Activated CD8-positive, alpha-beta memory T cell treated with anti-CD3 and anti-CD28 coated beads, Interleukin-2, amount 50 U/mL, for 24 hours (primary cell): Measurements from ENCODE around the gene RPA1.
"Not testable (repeated sequence)": the region's sequence is repeated elsewhere in the genome, so short reads cannot be mapped to it uniquely, and the experiment has no call there.

ENCODE experiments used
- DNase-seq: peaks from one replicate; pipeline ENCODE4 v3.0.0-alpha.2; 2020; ENCODE audit errors: extremely low read depth

Gene RPA1

DNA sequence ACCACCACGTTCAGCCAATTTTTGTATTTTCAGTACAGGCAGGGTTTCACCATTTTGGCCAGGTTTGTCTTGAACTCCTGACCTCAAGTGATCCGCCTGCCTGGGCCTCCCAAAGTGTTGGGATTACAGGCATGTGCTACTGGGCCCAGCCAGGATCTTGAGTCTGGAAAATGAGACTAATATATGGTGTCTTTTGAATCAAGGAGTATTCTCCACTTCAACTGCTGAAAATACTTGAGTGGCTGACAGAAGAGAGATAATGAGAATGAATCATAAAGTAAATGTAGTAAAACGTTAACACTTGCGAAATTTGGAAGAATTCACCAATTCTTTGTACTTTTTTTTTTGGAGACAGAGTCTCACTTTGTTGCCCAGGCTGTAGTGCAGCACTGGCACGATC lies 16.7 kb upstream of the RPA1 start:
- DNase-seq: no peak

DNA sequence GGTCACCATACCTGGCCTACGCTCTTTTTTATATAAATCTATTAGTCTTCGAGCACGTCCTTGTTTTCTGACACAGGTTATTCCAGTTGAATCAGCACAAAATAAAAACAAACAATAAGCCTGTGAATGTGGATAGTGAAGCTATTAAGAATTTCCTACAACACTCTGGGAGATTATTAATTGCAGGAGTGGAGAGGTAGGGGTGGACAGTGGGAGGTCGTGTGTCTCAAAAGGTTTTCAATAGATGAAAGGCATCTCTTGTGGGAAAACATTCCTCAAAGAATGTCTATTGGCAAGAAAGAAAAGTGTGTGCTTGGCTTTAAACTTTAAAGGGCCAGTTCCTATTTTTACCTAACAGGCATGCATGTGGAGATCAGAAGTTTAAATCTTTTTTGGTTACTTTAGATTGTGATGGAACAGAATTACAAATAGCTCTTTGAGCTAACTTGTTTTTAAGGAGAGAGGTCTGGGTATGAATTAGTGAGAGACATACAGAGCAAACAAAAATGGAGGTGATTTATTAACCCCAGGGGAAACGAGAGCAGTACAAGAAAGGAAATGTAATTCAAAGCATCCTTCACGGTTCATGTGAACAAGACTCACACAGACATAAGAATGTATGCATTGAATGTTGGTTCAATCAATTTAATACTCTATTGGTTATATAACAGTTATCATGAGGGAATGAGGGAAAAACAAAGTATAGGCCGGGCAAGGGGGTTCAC lies 9.1 kb upstream of the RPA1 start:
- DNase-seq: no peak

DNA sequence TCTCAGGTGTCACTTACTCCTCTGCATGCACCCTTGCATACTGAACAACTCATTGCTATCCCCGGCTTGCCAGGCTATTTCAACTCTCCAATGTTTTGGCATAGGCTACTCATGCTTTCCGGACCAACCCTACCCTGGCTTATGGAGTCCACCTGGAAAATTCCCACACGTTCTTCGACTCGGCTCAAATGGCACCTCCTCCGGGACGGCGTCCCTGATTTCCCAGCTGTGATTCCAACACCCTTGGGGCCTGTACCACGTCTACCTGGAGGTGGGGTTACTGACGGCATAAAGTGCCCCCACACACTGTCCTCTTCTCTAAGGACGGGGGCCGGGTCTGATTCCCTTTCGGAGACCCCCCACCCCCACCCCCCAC lies 601 bp upstream of the RPA1 start:
- no peak for DNase-seq

DNA sequence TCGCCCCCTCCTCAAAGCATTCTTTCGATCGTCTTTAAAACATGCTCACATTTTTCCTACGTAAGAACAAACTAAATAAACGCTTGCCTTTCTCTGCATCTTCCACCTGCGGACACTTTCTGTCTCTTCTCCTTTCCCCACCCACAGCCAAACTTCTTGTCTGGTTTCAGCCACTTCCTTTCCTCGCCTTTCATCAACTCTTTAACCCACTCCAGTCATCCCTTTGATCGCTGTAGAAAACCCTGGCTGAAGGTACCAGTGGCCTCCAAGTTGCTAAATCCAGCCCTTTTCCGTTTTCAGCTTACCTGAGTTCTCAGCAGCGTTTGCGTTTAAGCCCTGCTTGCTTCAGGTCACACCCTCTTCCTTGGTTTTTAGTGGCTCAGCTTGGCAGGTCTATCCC lies 483 bp downstream of the RPA1 start:
- DNase-seq: no peak

DNA sequence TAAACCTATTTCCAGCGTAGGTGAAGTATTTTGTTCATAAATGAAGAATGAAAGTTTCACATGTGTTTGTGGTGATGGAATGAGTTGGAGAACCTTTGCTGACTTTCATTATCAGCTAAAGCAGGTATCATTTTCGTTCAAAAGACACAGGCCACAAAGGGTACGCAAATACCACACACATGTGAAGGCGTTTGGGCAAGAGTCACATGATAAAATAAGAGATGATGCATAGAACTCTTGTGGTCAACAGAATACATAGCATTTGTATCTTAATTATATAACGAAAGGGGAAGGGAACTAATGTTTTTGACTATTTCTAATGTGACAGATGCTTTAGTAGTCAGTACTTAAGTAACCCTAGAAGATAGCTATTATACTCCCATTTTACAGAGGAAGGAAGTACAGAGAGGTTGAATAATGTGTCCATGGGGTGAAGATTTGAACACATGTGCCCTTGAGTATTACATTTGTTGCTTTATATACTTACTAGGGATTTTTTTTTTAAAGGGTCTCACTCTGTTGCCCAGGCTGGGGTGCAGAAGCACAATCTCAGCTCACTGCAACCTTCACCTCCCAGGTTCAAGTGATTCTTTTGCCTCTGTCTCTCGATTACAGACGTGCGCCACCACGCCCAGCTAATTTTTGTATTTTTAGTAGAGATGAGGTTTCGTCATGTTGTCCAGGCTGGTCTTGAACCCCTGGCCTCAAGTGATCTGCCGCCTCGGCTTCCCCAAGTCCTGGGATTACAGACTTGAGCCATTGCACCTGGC lies 4.8 kb downstream of the RPA1 start:
- no peak for DNase-seq

DNA sequence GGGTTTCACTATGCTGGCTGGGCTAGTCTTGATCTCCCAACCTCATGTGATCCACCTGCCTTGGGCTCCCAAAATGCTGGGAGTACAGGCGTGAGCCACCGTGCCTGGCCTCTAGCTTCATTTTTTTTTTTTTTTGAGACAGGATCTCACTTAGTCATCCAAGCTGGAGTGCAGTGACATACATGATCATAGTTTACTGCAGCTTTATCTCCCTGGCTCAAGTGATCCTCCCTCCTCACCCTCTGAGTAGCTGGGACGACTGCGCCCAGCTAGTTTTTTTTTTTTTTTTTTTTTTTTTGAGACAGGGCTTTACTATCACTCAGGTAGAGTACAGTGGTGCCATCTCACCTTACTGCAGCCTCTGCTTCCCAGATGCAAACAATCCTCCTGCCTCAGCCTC lies 9.7 kb downstream of the RPA1 start:
- DNase-seq: no peak

DNA sequence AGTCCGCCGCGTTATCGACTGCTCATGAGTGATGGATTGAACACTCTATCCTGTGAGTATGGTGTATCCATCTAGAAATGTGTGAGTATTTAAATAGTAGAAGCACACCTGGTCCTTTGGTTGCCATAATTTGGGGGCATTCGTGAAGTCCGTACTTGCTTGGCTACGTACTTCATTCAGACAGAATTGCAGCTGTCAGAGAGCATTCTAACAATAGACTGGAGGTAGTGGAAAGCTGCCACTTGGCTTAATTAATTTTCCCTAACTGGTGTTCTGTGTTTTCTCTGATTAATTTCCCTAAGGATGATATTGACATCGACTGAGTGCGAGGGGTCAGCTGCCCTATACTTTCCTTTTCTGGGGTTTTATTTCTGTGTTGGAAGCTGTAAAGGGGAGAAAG lies 14.1 kb downstream of the RPA1 start:
- DNase-seq: no peak

DNA sequence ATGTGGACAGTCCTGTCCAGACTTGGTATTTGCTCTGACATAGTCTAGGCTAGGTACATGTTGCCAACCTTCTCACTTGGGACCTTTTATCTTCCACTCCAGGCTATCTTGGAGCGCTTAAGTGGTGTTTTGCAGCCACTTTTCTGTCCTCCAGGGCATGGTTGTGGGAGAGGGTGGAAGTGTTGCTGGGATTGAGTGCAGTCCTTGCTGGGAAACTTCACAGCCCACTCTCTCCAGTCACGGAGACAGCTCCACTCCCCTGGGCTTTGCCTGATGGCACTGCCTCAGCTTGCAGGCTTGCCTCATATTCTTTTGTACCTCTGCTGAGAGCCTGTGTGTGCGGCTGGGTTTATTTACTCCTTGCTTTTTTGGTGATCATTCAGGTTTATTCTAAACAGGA lies 17.4 kb downstream of the RPA1 start:
- DNase-seq: no peak

DNA sequence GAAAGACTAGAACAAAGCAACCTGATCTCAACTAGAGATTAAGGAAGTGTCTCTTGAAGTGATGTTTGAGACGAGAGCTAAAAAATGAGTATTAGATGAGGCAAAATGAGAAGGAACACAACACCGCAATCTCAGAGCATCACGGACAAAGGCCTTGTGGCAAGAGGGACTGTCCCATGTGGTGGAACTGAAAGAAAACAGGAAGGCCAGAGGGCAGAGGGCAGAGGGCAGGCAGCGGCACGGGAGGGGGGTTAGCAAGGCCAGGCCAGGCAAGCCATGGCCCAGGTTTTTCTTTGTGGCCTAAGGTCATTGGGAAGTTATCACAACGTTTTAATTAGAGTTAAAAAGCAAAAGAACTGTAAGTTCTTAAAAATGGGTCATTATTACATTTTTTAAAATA lies 22.5 kb downstream of the RPA1 start:
- no peak for DNase-seq

DNA sequence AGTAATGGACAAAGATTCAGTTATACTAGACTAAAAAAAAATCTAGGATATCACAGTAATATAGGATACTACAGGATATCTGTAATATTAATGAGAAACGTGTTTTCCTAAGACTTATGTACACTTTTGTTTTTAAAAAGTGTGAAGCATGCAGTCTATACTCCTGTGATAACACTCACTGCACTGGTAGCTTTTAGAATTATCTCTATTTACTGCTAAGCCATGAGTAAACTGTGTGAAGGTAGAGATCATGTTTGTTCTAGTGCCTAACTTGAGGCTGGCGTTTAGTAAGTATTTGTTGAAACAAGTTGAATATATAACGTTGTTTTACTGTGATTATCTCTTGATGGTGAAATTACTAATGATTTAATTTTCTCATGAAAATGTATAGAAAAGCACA lies 23.9 kb downstream of the RPA1 start:
- no peak for DNase-seq

DNA sequence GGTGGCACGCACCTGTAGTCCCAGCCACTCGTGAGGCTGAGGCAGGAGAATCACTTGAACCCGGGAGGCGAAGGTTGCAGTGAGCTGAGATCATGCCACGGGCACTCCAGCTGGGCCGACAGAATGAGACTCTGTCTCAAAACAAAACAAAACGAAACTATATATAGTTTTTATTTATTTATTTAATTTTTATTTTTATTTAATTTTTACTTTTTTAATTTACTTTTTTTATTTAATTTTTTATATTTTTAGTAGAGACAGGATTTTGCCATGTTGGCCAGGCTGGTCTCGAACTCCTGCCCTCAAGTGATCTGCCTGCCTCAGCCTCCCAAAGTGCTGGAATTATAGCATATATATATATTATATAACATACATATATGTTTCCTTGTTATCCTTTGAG lies 26.7 kb downstream of the RPA1 start:
- not testable (repeated sequence) for DNase-seq

DNA sequence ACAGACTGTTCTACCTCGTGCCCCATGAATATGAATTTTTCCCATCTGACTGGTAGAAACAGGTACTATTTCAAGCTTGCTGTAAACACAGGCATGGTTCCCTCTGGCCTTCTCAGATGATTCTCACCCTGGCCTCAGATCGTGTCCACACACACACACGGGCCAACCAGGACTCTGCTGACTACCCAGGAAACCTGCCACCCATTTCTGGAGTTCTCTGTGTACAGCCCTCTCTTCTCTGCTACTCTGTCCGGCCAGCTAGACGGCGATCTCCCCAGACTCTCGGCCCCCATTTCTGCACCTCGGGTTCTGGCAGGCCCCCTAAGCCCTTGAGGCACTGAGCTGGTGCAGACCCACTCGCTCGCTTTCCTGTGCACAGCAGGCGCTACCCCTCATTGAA lies 31.2 kb downstream of the RPA1 start:
- DNase-seq: no peak

DNA sequence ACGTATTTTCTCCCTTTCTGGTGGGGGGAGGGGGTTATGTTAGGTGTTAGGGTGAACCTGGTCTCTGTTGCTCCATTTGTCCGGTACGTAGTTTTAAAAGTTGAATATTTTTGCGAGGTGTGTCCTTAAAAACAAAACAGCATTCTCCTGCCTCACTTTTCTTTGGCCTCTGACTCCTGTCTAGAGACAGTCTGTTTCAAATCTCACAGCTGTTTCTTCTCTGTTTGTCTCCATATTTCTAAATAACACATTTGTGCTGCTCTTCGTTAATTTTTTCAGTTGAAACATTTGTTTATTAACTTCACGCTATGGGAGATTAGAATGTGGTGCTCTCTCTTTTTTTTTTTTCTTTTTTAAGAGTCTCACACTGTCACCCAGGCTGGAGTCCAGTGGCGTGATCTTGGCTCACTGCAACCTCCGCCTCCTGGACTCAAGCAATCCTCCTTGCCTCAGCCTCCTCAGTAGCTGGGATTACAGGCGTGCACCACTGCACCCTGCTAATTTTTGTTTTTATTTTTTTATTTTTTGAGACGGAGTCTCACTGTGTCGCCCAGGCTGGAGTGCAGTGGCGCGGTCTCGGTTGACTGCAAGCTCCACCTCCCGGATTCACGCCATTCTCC lies 31.7 kb downstream of the RPA1 start:
- DNase-seq: no peak

DNA sequence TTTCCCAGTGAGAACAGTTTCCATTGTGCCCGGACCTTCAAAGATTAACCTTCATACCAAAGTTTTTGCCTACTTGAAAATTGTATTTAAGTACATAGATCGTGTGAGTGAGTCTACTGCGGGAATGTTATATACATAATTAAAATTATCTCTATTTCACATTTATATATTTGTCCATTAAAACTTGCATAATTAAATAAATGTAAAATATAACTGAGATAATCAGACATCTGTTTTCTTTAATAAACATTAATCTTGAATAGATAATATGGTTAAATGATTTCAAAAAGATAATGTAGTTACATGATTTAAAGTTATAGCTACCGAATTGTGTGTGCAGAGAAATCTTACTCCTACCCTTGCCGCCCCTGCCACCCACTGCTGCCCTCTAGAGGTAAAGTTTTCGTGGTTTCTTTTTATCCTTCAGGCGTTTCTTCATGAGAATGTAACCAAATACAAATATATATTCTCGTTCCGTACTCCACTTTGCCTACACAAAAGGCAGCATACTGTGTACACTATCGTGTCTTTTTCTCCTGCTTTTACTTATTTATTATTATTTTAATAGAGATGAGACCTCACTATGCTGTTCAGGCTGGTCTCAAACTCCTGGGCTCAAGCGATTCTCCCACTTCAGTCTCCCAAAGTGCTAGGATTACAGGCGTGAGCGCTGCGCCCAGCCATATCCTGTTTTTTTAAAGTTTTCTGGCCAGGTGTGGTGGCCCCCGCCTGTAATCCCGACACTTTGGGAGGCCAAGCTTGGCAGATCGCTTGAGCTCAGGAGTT lies 35.6 kb downstream of the RPA1 start:
- no peak for DNase-seq

DNA sequence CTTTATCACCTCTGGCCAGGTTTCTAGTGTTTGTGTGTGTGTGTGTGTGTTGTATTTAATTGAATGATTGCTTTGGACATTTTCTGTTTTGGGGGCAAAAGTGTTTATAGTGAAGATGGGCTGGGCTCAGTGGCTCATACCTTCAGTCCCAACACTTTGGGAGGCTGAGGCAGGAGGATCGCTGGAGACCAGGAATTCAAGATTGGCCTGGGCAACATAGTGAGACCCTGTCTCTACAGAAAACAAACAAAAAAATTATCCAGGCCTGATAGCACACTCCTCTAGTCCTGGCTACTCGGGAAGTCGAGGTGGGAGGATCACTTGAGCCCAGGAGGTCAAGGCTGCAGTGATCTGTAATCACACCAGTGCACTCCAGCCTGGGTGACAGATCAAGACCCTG lies 37.5 kb downstream of the RPA1 start:
- no peak for DNase-seq

DNA sequence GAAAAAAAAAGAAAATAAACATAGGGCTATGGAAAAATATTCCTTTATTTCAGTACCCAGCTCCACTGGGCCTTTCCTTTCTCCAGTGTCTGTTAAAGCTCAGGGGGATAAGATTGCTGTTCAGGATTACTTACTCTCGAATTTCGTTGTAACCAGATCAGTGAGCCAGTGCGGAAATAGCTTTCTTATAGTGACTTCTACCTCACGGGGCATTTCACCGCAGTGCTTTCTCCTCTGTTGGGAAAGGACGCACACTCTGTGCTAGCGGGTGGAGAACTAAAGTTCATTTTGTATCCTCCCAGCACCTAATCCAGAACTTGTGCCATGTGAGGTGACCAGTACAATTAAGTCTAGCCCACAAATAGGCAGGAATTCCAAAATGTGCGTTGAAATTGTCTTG lies 38.3 kb downstream of the RPA1 start:
- no peak for DNase-seq

DNA sequence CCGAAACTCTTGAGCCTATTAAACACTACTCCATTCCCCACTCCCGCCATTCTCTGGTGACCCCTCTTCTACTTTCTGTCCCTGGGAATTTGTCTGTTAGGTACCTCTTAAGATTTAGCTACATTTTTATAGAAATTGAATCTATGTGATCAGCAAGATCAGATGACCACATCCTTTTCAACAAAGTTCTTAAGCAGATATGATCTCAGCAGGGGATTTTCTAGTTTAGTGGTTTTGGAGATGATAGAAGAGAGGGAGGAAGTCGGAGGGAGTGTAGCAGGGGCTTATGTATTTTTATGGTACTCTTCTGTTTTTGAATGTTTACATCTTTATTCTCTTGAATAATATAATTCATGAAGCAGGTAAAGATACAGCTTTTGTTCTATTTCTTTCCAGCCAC lies 40.8 kb downstream of the RPA1 start:
- no peak for DNase-seq

DNA sequence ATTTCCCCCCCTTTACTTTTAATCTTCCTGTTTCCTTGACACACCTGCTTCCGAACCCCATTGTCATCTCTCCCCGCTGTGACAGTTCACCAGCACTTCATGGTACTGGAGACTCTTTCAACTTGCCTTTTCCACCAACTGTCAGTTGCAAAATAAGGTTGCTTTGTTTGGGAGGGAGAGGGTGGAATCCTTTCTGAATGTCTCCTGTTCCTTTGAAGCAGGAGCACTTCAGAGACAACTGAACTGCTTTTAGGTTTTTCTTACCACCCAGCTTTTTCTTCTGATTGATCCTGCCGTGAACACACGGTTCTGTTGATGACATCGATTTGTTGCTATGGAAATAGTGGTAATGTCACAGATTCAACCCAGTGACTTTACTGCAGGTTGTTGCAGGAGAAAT lies 42.0 kb downstream of the RPA1 start:
- DNase-seq: no peak

DNA sequence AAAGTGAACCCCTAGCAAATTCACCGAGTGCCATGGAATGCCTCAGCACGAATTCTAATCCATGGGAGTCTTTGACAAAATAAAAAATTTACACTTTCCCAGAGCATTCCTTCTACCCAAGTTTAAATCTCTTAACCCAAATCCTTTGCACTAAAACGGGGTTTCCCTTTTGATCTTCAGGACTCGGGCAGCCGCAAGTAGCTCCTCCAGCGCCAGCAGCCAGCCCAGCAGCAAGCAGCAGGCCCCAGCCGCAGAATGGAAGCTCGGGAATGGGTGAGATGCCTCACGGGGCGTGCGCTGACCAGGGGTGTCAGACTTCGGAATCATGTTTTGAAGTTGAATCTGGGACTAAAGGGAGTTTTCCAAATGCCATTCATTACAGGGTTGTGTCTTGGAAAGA lies 42.4 kb downstream of the RPA1 start:
- DNase-seq: no peak

DNA sequence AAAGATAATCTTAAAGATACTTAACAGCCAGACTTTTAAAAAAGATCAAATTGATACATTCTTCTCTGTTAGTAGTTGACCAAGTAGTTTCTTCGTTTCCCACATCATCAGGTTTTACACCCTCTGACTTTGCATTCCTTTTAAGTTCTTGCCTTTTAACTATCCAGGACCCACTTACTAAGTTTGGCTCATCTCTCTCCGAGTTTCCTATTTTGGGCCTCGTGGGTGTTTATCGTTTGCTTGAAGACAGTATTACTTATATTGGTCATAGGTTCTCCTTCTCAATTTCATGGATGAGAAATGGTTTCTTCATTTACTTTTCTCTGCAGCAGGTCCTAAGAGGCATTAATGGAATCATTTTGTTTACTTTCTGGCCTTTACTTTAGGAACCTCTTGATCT lies 43.2 kb downstream of the RPA1 start:
- no peak for DNase-seq

DNA sequence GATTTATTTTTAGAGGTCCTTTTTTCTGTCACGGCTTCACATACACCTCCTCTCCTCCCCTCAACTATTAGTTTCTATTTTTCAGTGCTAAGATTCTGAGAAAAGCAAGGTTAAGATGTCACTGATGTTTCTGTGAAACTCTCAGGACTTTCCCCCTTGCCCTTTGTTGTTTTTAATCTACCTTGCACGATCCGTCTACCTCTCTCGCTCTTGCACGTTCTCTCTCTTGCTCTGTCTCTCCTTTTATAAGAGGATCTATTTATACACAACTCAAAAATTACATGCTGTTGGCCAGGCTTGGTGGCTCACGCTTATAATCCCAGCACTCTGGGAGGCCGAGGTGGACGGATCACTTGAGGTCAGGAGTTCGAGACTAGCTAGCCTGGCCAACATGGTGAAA lies 43.6 kb downstream of the RPA1 start:
- no peak for DNase-seq

DNA sequence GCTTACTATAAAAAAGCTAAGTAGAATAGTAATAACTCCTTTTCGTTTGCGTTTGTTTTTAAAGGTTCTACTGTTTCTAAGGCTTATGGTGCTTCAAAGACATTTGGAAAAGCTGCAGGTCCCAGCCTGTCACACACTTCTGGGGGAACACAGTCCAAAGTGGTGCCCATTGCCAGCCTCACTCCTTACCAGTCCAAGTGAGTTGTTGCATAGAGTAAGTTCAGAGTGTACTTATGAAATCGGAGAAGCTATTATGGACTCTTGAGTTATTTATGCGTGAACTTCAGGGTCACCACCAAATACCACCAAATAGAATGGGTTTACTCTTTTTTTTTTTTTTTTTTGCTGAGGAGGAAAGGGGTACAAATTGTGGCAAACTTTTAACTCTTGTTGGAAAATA lies 45.8 kb downstream of the RPA1 start:
- DNase-seq: no peak
